ENCODE data around the gene ADAM12. TPM values are rescaled to one million over a fixed set of nuclear protein-coding genes. Genes with fewer than 3 reads are reported as not detected.

The ADAM12 gene
- total and polyA plus RNA-seq, 2 donors from 2014 or later, result 0.26 to 3.3 TPM

DNA sequence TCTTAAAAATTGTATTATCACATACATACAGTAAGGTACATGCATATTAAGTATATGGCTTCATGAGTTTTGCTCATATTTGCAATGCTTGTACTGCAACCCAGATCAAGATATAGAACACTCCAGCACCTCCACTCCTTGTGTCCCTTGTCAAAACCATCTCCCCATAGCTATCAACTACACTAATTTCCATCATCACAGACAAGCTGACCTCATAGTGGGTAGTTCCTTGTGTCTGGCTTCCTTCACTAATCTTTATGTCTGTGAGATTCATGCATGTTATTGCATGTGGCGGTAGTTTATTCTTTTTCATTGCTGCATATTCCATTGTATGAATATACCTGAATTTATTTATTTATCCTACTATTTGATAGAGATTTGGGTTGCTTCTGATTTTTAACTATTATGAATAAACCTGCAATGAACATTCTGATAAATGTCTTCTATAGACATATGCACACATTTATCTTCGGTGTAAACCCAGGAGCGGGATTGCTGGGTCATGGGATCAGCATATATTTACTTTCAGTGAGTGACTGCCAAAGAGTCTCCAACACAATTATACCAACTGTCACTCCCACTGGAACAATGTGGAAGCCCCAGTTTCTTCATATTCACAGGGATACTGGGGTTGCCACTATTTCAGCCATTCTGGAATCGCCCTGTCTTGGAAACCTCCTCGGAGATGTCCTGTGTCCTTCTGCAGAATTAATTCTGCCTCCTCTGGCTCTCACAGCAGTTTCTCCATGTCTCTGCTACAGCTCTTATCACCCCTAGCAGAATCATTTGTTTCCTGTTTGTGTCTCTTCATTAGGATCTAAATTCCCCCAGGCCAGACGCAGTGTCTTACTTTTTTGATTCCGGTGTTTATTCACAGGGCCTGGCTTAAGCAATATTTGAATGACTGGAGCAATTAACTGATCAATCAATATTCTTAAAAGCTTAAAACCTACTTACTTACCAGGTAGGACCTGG lies 14.7 kb upstream of the ADAM12 start:
- no peak for FAIRE-seq

DNA sequence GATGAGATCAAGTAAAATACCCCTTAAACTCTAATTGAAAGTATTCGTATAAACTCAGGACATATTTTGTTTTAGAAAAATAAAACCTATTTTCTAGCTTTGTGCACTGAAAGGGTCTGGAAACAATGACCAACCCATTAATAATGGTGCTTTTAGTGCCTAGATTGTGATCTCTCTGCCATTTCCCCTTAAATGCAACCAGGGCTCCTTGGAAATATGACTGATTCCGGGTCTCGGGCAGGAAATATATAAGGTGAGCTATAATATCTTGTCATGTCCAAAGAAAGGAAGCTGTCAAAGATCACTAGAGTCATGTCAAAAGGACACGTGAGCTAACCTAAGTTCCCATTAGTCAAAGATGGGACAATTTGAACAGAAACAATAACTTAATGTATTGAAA lies 12.4 kb upstream of the ADAM12 start:
- Histone ChIP-seq H3K27ac (ENCODE audit: low read depth in 2 of 2, low read length in 2 of 2) (no peak overlapping the region), H3K9me3 (ENCODE audit: control insufficient read depth in 2 of 3, insufficient read depth in 1 of 3, low read length in 3 of 3) (no peaks in the 10 kb centered on the region), H3K9ac (ENCODE audit: low read length in 3 of 3) (no peak overlapping the region), H3K4me3 (ENCODE audit: low read length in 3 of 3) (no peak overlapping the region), H3K4me1 (ENCODE audit: control insufficient read depth in 2 of 3, insufficient read depth in 2 of 3, low read depth in 1 of 3, low read length in 3 of 3) (no peaks in the 10 kb centered on the region), H3K27me3 (ENCODE audit: control insufficient read depth, insufficient read depth, low read length) (no peaks in the 10 kb centered on the region), H3K36me3 (ENCODE audit: control insufficient read depth in 2 of 3, insufficient read depth in 3 of 3, low read length in 3 of 3) (no peaks in the 10 kb centered on the region)
- intact Hi-C loops (cut with DNase I), result no loop called here
- no peak for DNase-seq
- no peak for FAIRE-seq
- TF ChIP-seq, protein P1, sequence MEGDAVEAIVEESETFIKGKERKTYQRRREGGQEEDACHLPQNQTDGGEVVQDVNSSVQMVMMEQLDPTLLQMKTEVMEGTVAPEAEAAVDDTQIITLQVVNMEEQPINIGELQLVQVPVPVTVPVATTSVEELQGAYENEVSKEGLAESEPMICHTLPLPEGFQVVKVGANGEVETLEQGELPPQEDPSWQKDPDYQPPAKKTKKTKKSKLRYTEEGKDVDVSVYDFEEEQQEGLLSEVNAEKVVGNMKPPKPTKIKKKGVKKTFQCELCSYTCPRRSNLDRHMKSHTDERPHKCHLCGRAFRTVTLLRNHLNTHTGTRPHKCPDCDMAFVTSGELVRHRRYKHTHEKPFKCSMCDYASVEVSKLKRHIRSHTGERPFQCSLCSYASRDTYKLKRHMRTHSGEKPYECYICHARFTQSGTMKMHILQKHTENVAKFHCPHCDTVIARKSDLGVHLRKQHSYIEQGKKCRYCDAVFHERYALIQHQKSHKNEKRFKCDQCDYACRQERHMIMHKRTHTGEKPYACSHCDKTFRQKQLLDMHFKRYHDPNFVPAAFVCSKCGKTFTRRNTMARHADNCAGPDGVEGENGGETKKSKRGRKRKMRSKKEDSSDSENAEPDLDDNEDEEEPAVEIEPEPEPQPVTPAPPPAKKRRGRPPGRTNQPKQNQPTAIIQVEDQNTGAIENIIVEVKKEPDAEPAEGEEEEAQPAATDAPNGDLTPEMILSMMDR (IDR thresholded peaks at IDR 0.05; ENCODE audit: borderline replicate concordance, extremely low read depth, insufficient read depth), result no peak

More for the DNA sequence above, 14.7 kb upstream of the ADAM12 start:
- intact Hi-C loops (cut with DNase I), result no loop called here
- Histone ChIP-seq H3K27me3 (ENCODE audit: control insufficient read depth, insufficient read depth, low read length) (no peaks in the 10 kb centered on the region), H3K4me1 (ENCODE audit: control insufficient read depth in 2 of 3, insufficient read depth in 2 of 3, low read depth in 1 of 3, low read length in 3 of 3) (no peaks in the 10 kb centered on the region), H3K27ac (ENCODE audit: low read depth in 2 of 2, low read length in 2 of 2) (no peak overlapping the region), H3K36me3 (ENCODE audit: control insufficient read depth in 2 of 3, insufficient read depth in 3 of 3, low read length in 3 of 3) (no peaks in the 10 kb centered on the region), H3K4me3 (ENCODE audit: low read length in 3 of 3) (no peak overlapping the region), H3K9me3 (ENCODE audit: control insufficient read depth in 2 of 3, insufficient read depth in 1 of 3, low read length in 3 of 3) (no peaks in the 10 kb centered on the region), H3K9ac (ENCODE audit: low read length in 3 of 3) (no peak overlapping the region)
- DNase-seq, result no peak
- TF ChIP-seq, protein P1 (IDR thresholded peaks at IDR 0.05; ENCODE audit: borderline replicate concordance, extremely low read depth, insufficient read depth), result no peak

DNA sequence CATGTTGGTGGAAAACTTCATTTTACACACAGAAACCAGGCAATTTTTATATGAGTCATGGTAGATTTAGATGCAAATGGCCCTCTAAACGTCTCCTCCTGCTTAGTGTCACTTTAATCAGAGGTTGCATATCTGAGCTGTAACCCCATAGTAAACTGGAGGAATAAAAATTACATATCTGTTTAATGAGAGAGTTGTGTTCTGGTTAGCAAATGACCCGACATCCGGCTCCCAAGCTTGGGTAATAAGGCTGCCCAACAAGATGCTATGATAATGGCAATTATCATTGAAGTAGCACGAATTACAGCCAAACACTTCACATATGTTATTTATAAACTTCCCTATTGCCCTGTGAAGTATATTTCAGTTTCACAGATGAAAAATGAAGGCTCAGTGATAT lies 10.6 kb upstream of the ADAM12 start:
- H3K9me3 ChIP-seq (ENCODE audit: control insufficient read depth in 2 of 3, insufficient read depth in 1 of 3, low read length in 3 of 3), result no peaks in the 10 kb centered on the region
- FAIRE-seq (no peak), DNase-seq (no peak)
- no peak overlapping the region for H3K9ac ChIP-seq (ENCODE audit: low read length in 3 of 3)
- H3K4me1 ChIP-seq (ENCODE audit: control insufficient read depth in 2 of 3, insufficient read depth in 2 of 3, low read depth in 1 of 3, low read length in 3 of 3), result no peaks in the 10 kb centered on the region
- H3K27ac ChIP-seq (ENCODE audit: low read depth in 2 of 2, low read length in 2 of 2), result no peak overlapping the region
- H3K4me3 ChIP-seq (ENCODE audit: low read length in 3 of 3), result no peak overlapping the region
- no peaks in the 10 kb centered on the region for H3K36me3 ChIP-seq (ENCODE audit: control insufficient read depth in 2 of 3, insufficient read depth in 3 of 3, low read length in 3 of 3)
- H3K27me3 ChIP-seq (ENCODE audit: control insufficient read depth, insufficient read depth, low read length), result no peaks in the 10 kb centered on the region
- intact Hi-C loops (cut with DNase I), result no loop called here
- TF ChIP-seq, protein P1 (IDR thresholded peaks at IDR 0.05; ENCODE audit: borderline replicate concordance, extremely low read depth, insufficient read depth), result no peak
